ENCODE data around the gene MNX1.

DNA sequence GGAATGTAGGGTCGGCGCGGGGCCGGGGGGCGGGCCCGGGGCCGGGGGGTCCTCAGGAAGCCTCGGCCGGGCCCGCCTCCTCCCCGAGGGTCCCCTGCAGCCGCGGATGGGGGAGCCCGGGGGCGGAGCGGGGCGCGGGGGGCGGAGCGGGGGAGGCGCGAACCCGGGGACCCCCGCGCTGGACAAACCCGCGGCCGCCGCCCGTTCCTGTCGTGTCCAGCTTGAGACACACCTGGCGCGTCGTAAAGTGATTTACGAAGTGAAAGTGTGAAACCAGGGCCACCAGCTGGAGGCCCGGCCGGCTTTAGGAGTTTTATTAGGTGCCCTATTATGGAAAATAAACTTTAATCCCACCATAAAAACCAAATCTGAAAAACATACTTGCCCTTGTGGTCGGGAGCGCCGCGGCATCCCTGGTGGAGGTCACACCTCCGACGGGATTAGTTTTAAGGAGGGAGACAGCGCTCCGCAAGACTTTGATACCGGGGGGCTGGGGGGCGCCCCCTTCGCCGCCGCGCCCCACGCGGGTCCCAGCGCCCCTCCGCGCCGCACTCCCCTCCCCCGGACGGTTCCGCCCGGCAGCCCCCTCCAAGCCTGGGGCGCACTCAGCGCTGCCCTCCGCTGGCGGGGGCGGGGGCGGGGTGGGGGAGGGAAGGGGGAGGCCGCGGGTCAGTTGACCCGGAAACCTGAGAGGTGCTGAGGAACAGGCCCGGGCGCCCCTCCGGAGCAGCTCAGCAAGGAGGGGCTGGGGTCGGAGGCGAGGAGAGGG lies 10.3 kb downstream of the MNX1 start:
- TF ChIP-seq, protein P1, sequence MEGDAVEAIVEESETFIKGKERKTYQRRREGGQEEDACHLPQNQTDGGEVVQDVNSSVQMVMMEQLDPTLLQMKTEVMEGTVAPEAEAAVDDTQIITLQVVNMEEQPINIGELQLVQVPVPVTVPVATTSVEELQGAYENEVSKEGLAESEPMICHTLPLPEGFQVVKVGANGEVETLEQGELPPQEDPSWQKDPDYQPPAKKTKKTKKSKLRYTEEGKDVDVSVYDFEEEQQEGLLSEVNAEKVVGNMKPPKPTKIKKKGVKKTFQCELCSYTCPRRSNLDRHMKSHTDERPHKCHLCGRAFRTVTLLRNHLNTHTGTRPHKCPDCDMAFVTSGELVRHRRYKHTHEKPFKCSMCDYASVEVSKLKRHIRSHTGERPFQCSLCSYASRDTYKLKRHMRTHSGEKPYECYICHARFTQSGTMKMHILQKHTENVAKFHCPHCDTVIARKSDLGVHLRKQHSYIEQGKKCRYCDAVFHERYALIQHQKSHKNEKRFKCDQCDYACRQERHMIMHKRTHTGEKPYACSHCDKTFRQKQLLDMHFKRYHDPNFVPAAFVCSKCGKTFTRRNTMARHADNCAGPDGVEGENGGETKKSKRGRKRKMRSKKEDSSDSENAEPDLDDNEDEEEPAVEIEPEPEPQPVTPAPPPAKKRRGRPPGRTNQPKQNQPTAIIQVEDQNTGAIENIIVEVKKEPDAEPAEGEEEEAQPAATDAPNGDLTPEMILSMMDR (conservative IDR thresholded peaks at IDR 0.05; ENCODE audit: low read length): no peak
- TF ChIP-seq EZH2phosphoT487 (IDR thresholded peaks at IDR 0.05; ENCODE audit: borderline replicate concordance, low read depth, low read length): no peak

Data from OCI-LY7 (cell line).